ENCODE measurements around the gene ARNT2.
"Not testable (repeated sequence)": the region's sequence is repeated elsewhere in the genome, so short reads cannot be mapped to it uniquely, and the experiment has no call there.

The ARNT2 gene

GRCh38 chr15:80641384-80641783 lies 237.2 kb downstream of the ARNT2 start:
- FAIRE-seq: no peak
- no peak for DNase-seq (ENCODE audit: insufficient read length, low spot score)
- no peak for TF ChIP-seq POU2F2 (IDR thresholded peaks at IDR 0.05; ENCODE audit: low read depth, low read length)
- no peak for TF ChIP-seq POLR2AphosphoS5 (IDR thresholded peaks at IDR 0.05; ENCODE audit: low read depth, low read length)
- TF ChIP-seq PAX5 (IDR thresholded peaks at IDR 0.05; ENCODE audit: insufficient read depth, low read length, severe bottlenecking): no peak
- TF ChIP-seq TAF1 (IDR thresholded peaks at IDR 0.05; ENCODE audit: low read depth, low read length): no peak
- no peak for TF ChIP-seq POLR2A (IDR thresholded peaks at IDR 0.05; ENCODE audit: low read depth, low read length)
- no peak for TF ChIP-seq SPI1 (IDR thresholded peaks at IDR 0.05; ENCODE audit: low read depth, low read length)

GRCh38 chr15:80643431-80643951 lies 239.3 kb downstream of the ARNT2 start:
- FAIRE-seq (no peak), DNase-seq (ENCODE audit: insufficient read length, low spot score) (no peak)
- TF ChIP-seq SPI1 (IDR thresholded peaks at IDR 0.05; ENCODE audit: low read depth, low read length) (no peak), TAF1 (IDR thresholded peaks at IDR 0.05; ENCODE audit: low read depth, low read length) (no peak), PAX5 (IDR thresholded peaks at IDR 0.05; ENCODE audit: insufficient read depth, low read length, severe bottlenecking) (no peak), POLR2A (IDR thresholded peaks at IDR 0.05; ENCODE audit: low read depth, low read length) (no peak), POU2F2 (IDR thresholded peaks at IDR 0.05; ENCODE audit: low read depth, low read length) (no peak), POLR2AphosphoS5 (IDR thresholded peaks at IDR 0.05; ENCODE audit: low read depth, low read length) (no peak)

- TF ChIP-seq TAF1 (IDR thresholded peaks at IDR 0.05; ENCODE audit: low read depth, low read length): no peak
- TF ChIP-seq SPI1 (IDR thresholded peaks at IDR 0.05; ENCODE audit: low read depth, low read length): no peak
- TF ChIP-seq POLR2AphosphoS5 (IDR thresholded peaks at IDR 0.05; ENCODE audit: low read depth, low read length): no peak
- no peak for TF ChIP-seq POU2F2 (IDR thresholded peaks at IDR 0.05; ENCODE audit: low read depth, low read length)
- no peak for TF ChIP-seq POLR2A (IDR thresholded peaks at IDR 0.05; ENCODE audit: low read depth, low read length)
- TF ChIP-seq PAX5 (IDR thresholded peaks at IDR 0.05; ENCODE audit: insufficient read depth, low read length, severe bottlenecking): no peak
- FAIRE-seq: no peak
- no peak for DNase-seq (ENCODE audit: insufficient read length, low spot score)
These were observed 241.4 kb downstream of the ARNT2 start for GRCh38 chr15:80645494-80646065.

- FAIRE-seq; DNase-seq (ENCODE audit: insufficient read length, low spot score): not testable (repeated sequence)
These were observed 243.2 kb downstream of the ARNT2 start for GRCh38 chr15:80647424-80647823.
